Natural killer cell (primary cell): ENCODE results near the gene DENND10. TPM values are rescaled to one million over a fixed set of nuclear protein-coding genes. Genes with fewer than 3 reads are reported as not detected.
"Not testable (repeated sequence)": the region's sequence is repeated elsewhere in the genome, so short reads cannot be mapped to it uniquely, and the experiment has no call there.

Experiments
- ATAC-seq, 3 donors: fragments of 150-1000 bp in 2 of 3; fragments of 200-7000 bp in 1 of 3; cut with Tn5 transposase; 1 replicate in 1 of 3; 2 replicates in 2 of 3; pipeline ENCODE4 v1.10.0; 2021; ENCODE audit warnings: mild to moderate bottlenecking in 2 of 3, moderate library complexity in 2 of 3
- DNase-seq, 2 donors: peaks; one replicate each; pipeline versions ENCODE4 v3.0.0 to v3.0.0-alpha.2; 2013 to 2021; ENCODE audit warnings: mixed read lengths in 1 of 2
- H3K27ac ChIP-seq: one replicate; pipeline ENCODE4 v1.5.1; 2013; ENCODE audit warnings: mild to moderate bottlenecking, low read length
- H3K27me3 ChIP-seq: one replicate; pipeline ENCODE4 v1.6.1; 2013; ENCODE audit warnings: low read length; ENCODE audit not compliant: control insufficient read depth, insufficient read depth
- H3K36me3 ChIP-seq: one replicate; pipeline ENCODE4 v1.6.1; 2013; ENCODE audit warnings: low read length; ENCODE audit not compliant: control insufficient read depth, insufficient read depth
- H3K4me1 ChIP-seq: one replicate; pipeline ENCODE4 v1.6.1; 2013; ENCODE audit warnings: low read length; ENCODE audit not compliant: control insufficient read depth, insufficient read depth
- H3K4me3 ChIP-seq: one replicate; pipeline ENCODE4 v1.5.1; 2013; ENCODE audit warnings: low read length
- H3K9me3 ChIP-seq: one replicate; pipeline ENCODE4 v1.6.1; 2013; ENCODE audit warnings: low read length; ENCODE audit not compliant: control insufficient read depth, insufficient read depth
- H3K27ac Mint-ChIP-seq, 2 donors: one replicate each; pipeline ENCODE4 v1.8.0; 2022; ENCODE audit warnings: mild to moderate bottlenecking in 2 of 2, mixed read lengths in 2 of 2, moderate library complexity in 1 of 2
- H3K27me3 Mint-ChIP-seq, 2 donors: one replicate each; pipeline ENCODE4 v1.8.0; 2022; ENCODE audit warnings: low read depth in 2 of 2, mixed read lengths in 2 of 2
- H3K36me3 Mint-ChIP-seq: one replicate; pipeline ENCODE4 v1.8.0; 2022; ENCODE audit warnings: mixed read lengths
- H3K4me1 Mint-ChIP-seq, 2 donors: one replicate each; pipeline ENCODE4 v1.8.0; 2022; ENCODE audit warnings: mixed read lengths in 2 of 2
- H3K4me3 Mint-ChIP-seq: one replicate; pipeline ENCODE4 v1.8.0; 2022; ENCODE audit warnings: mild to moderate bottlenecking, moderate library complexity, mixed read lengths
- H3K9me3 Mint-ChIP-seq, 2 donors: one replicate each; pipeline ENCODE4 v1.8.0; 2022; ENCODE audit warnings: mixed read lengths in 2 of 2
- CTCF ChIP-seq: fragments of 200-600 bp; IDR thresholded peaks from one replicate; pipeline ENCODE4 v1.8.0; 2022; ENCODE audit warnings: antibody characterized with exemption
- WGBS: methylation state at CpG from one replicate; pipeline ENCODE4 v1.1.7; 2013; ENCODE audit warnings: missing lambda C conversion rate; ENCODE audit not compliant: insufficient coverage; 5-methylcytosine and 5-hydroxymethylcytosine counted together
- intact Hi-C: fragments of 100-400 bp; cut with micrococcal nuclease; formaldehyde crosslinking; loops from one replicate; pipeline ENCODE4 v1.14.2; 2022
- total RNA-seq, 4 donors: library from RNA; stranded (reverse); fragments of 120-200 nt in 1 of 4; gene quantifications; one replicate each; pipeline versions ENCODE4 v1.2.3 to v1.2.4, GENCODE V29; 2013 to 2022

Gene DENND10
- total RNA-seq, 3 donors from 2014 or later (not counting 1 experiment from before 2014, with no cell fraction given), result 24.0 to 42.4 (median 33.9) TPM

- H3K9me3 ChIP-seq, result no peaks in the 10 kb centered on the region
- Mint-ChIP-seq H3K4me3 (no peak overlapping the region), H3K36me3 (no peaks in the 10 kb centered on the region), H3K9me3 (no peaks in the 10 kb centered on the region), H3K27ac (no peak overlapping the region), H3K4me1 (peaks cover 0 to 7% of the 10 kb centered on the region in 2 donors), H3K27me3 (no peaks in the 10 kb centered on the region)
- peaks cover 5% of the 10 kb centered on the region for H3K4me1 ChIP-seq
- intact Hi-C loops, result no loop called here
- H3K27me3 ChIP-seq, result no peaks in the 10 kb centered on the region
- no peaks in the 10 kb centered on the region for H3K36me3 ChIP-seq
- H3K27ac ChIP-seq, result no peak overlapping the region
- no peak for ATAC-seq
- H3K4me3 ChIP-seq, result no peak overlapping the region
- DNase-seq, result no peak
- WGBS, result 97% methylated on average over 20 of the region's 21 CpGs
- TF ChIP-seq CTCF, result no peak
Measured at GRCh38 chr10:119140603-119141245, 36.8 kb downstream of the DENND10 start.

GRCh38 chr10:119143657-119144056, 39.7 kb downstream of the DENND10 start:
- TF ChIP-seq CTCF, result no peak
- no peaks in the 10 kb centered on the region for H3K9me3 Mint-ChIP-seq
- no peak overlapping the region for H3K27ac ChIP-seq
- peaks cover 8% of the 10 kb centered on the region for H3K36me3 ChIP-seq
- H3K9me3 ChIP-seq, result no peaks in the 10 kb centered on the region
- peaks cover 0 to 7% of the 10 kb centered on the region in 2 donors for H3K4me1 Mint-ChIP-seq
- H3K4me3 Mint-ChIP-seq, result no peak overlapping the region
- 94% methylated on average over 10 of the region's 10 CpGs for WGBS
- H3K4me3 ChIP-seq, result no peak overlapping the region
- no peaks in the 10 kb centered on the region for H3K27me3 Mint-ChIP-seq
- no peaks in the 10 kb centered on the region for H3K36me3 Mint-ChIP-seq
- no peaks in the 10 kb centered on the region for H3K27me3 ChIP-seq
- intact Hi-C loops, result no loop called here
- no peak overlapping the region for H3K27ac Mint-ChIP-seq
- no peaks in the 10 kb centered on the region for H3K4me1 ChIP-seq
- DNase-seq, result no peak
- no peak for ATAC-seq

- Histone ChIP-seq H3K27ac (no peak overlapping the region), H3K4me1 (no peaks in the 10 kb centered on the region), H3K27me3 (no peaks in the 10 kb centered on the region), H3K36me3 (peaks cover 18% of the 10 kb centered on the region), H3K4me3 (no peak overlapping the region), H3K9me3 (no peaks in the 10 kb centered on the region)
- 96% methylated on average over 6 of the region's 8 CpGs for WGBS
- ATAC-seq (no peak), DNase-seq (no peak)
- Mint-ChIP-seq H3K27me3 (no peaks in the 10 kb centered on the region), H3K4me1 (peaks cover 0 to 4% of the 10 kb centered on the region in 2 donors), H3K36me3 (peaks cover 7% of the 10 kb centered on the region), H3K27ac (no peak overlapping the region), H3K4me3 (no peak overlapping the region), H3K9me3 (no peaks in the 10 kb centered on the region)
- no peak for TF ChIP-seq CTCF
- intact Hi-C loops, result no loop called here
Measured at GRCh38 chr10:119149157-119149556, 45.2 kb downstream of the DENND10 start.

- H3K27me3 ChIP-seq, result no peaks in the 10 kb centered on the region
- H3K36me3 ChIP-seq, result peaks cover 19% of the 10 kb centered on the region
- Mint-ChIP-seq H3K27me3 (no peaks in the 10 kb centered on the region), H3K4me1 (peaks cover 0 to 4% of the 10 kb centered on the region in 2 donors), H3K27ac (no peak overlapping the region), H3K36me3 (peaks cover 7% of the 10 kb centered on the region), H3K4me3 (no peak overlapping the region), H3K9me3 (no peaks in the 10 kb centered on the region)
- no peaks in the 10 kb centered on the region for H3K4me1 ChIP-seq
- H3K27ac ChIP-seq, result no peak overlapping the region
- ATAC-seq (no peak), DNase-seq (no peak)
- no peak overlapping the region for H3K4me3 ChIP-seq
- no peaks in the 10 kb centered on the region for H3K9me3 ChIP-seq
- TF ChIP-seq CTCF, result no peak
- 91% methylated on average over 13 of the region's 13 CpGs for WGBS
- intact Hi-C loops, result no loop called here
Measured at GRCh38 chr10:119149729-119150128, 45.8 kb downstream of the DENND10 start.

- H3K36me3 Mint-ChIP-seq, H3K27me3 ChIP-seq, H3K27ac Mint-ChIP-seq, ATAC-seq, H3K27ac ChIP-seq, H3K4me3 Mint-ChIP-seq, H3K4me1 ChIP-seq, intact Hi-C loops, H3K27me3 Mint-ChIP-seq, H3K9me3 Mint-ChIP-seq, H3K4me3 ChIP-seq, DNase-seq, H3K4me1 Mint-ChIP-seq, H3K9me3 ChIP-seq: not testable (repeated sequence)
- H3K36me3 ChIP-seq, result peaks cover 32% of the 10 kb centered on the region
- WGBS, result 95% methylated on average over 6 of the region's 6 CpGs
Measured at GRCh38 chr10:119151601-119152000, 47.7 kb downstream of the DENND10 start.
